Measurements from ENCODE around the gene ARID1A. TPM values are rescaled to one million over a fixed set of nuclear protein-coding genes. Genes with fewer than 3 reads are reported as not detected.

The ARID1A gene
- total and polyA plus RNA-seq, 9 of the 15 experiments (the other 6 are each of a cell fraction or from before 2014, with no cell fraction given): 8.3 to 88.3 (median 22.5) TPM

DNA sequence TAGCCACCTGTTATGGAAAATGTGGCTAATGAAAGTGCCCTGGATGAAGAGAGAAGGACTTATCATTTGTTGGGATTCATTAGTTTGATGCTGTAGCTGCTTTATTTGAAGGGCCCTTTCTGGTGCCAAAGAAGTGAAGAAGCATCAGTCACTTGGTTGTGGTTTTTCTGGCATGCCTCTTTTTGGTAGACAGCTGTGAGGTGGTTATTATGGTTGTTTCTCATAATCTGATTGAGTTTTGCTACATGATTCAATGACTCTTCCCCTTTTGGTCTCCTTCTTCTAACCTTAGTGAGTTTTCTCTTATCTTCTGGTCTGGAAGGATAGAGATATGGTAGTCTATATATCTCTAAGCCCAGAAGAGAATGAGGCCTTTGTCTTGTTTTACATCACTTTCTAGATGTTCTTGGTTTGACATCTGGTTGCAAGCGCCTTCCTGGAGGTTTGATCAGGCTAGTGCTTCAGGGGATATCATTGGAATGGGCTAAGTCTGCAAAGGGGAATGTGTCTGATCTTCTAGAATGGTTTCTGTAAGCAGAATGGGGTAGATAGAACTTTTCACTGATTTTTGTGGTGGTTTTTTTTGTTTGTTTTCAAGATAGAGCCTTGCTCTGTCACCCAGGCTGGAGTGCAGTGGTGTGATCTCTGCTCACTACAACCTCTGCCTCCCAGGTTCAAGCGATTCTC lies 26.0 kb downstream of the ARID1A start (continued):
- TF ChIP-seq ZNF318 (IDR thresholded peaks at IDR 0.05; ENCODE audit: borderline replicate concordance in 1 of 2, low read depth in 1 of 2) (no peak), TCF3 (CRISPR knock-in tag; IDR thresholded peaks at IDR 0.05) (peak; percentile 81), ZNF384 (IDR thresholded peaks at IDR 0.05; ENCODE audit: low read depth, low read length) (no peak), NR1H2 (CRISPR knock-in tag; IDR thresholded peaks at IDR 0.05) (no peak), GTF2E2 (tag; IDR thresholded peaks at IDR 0.05) (no peak), POLR2AphosphoS5 (IDR thresholded peaks at IDR 0.05; ENCODE audit: control insufficient read depth, insufficient read depth, low read depth, low read length) (peak; percentile 59), ZNF140 (CRISPR knock-in tag; IDR thresholded peaks at IDR 0.05) (no peak), ZNF165 (CRISPR knock-in tag; IDR thresholded peaks at IDR 0.05; ENCODE audit: borderline replicate concordance) (no peak), FIP1L1 (IDR thresholded peaks at IDR 0.05; ENCODE audit: low read depth, low read length, poor library complexity, severe bottlenecking) (no peak), RFX7 (CRISPR knock-in tag; IDR thresholded peaks at IDR 0.05) (no peak), ZNF561 (CRISPR knock-in tag; conservative IDR thresholded peaks at IDR 0.05) (no peak), ETS2 (tag; IDR thresholded peaks at IDR 0.05; ENCODE audit: borderline replicate concordance, poor library complexity, severe bottlenecking) (no peak), TEAD1 (CRISPR knock-in tag; IDR thresholded peaks at IDR 0.05) (0 out of 4 replicates have a peak, but pooled peaks of 1 of the 2 experiments have one; percentile 59), GATAD2A (IDR thresholded peaks at IDR 0.05) (no peak)
- TF ChIP-seq, protein P1, sequence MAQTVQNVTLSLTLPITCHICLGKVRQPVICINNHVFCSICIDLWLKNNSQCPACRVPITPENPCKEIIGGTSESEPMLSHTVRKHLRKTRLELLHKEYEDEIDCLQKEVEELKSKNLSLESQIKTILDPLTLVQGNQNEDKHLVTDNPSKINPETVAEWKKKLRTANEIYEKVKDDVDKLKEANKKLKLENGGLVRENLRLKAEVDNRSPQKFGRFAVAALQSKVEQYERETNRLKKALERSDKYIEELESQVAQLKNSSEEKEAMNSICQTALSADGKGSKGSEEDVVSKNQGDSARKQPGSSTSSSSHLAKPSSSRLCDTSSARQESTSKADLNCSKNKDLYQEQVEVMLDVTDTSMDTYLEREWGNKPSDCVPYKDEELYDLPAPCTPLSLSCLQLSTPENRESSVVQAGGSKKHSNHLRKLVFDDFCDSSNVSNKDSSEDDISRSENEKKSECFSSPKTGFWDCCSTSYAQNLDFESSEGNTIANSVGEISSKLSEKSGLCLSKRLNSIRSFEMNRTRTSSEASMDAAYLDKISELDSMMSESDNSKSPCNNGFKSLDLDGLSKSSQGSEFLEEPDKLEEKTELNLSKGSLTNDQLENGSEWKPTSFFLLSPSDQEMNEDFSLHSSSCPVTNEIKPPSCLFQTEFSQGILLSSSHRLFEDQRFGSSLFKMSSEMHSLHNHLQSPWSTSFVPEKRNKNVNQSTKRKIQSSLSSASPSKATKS (CRISPR knock-in tag; IDR thresholded peaks at IDR 0.05): no peak
- TF ChIP-seq, protein P2, sequence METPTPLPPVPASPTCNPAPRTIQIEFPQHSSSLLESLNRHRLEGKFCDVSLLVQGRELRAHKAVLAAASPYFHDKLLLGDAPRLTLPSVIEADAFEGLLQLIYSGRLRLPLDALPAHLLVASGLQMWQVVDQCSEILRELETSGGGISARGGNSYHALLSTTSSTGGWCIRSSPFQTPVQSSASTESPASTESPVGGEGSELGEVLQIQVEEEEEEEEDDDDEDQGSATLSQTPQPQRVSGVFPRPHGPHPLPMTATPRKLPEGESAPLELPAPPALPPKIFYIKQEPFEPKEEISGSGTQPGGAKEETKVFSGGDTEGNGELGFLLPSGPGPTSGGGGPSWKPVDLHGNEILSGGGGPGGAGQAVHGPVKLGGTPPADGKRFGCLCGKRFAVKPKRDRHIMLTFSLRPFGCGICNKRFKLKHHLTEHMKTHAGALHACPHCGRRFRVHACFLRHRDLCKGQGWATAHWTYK (CRISPR knock-in tag; IDR thresholded peaks at IDR 0.05): no peak

All from K562 (cell line).